HepG2 (cell line): Measurements from ENCODE around the gene ARFIP2. TPM values are rescaled to one million over a fixed set of nuclear protein-coding genes. Genes with fewer than 3 reads are reported as not detected.
"Not testable (repeated sequence)": the region's sequence is repeated elsewhere in the genome, so short reads cannot be mapped to it uniquely, and the experiment has no call there.

ENCODE experiments used
- ATAC-seq: fragments of 200-7000 bp; cut with Tn5 transposase; 3 replicates; pipeline ENCODE4 v1.9.1; 2020; ENCODE audit warnings: mild to moderate bottlenecking, moderate library complexity
- BruUV-seq: library from RNA; stranded (reverse); fragments of 400-500 nt; replicated peaks from 2 replicates; lab custom pipeline; 2021; lab: Mats Ljungman, UMichigan
- CTCF ChIA-PET: fragments of 300-600 bp; formaldehyde crosslinking; extraction: SDS; loops from one replicate; lab custom pipeline; 2021; ENCODE audit warnings: low total read pairs, inconsistent platforms, low intra/inter-chr PET ratio; lab: Yijun Ruan, JAX
- POLR2A ChIA-PET: fragments of 350-600 bp; sonication (Branson Sonifier 250); formaldehyde crosslinking; loops from one replicate; lab custom pipeline; 2020; ENCODE audit warnings: antibody characterized with exemption, inconsistent platforms; lab: Yijun Ruan, JAX
- DNase-seq: peaks from one replicate; pipeline ENCODE4 v3.0.0-alpha.2; 2015; ENCODE audit warnings: low spot score
- FAIRE-seq: peaks from 3 replicates; lab custom pipeline; 2011; peaks lifted over from hg19 to GRCh38; lab: Jason Lieb, UNC
- H2AFZ ChIP-seq: one replicate; pipeline ENCODE4 v1.6.1; 2011; ENCODE audit warnings: low read length, inconsistent platforms
- H3K27ac ChIP-seq: fragments of 300-600 bp; 3 replicates; pipeline ENCODE4 v1.8.0; 2011; ENCODE audit warnings: mixed run types, mild to moderate bottlenecking, mixed read lengths, low read length, inconsistent platforms; ENCODE audit not compliant: insufficient read depth; ENCODE audit errors: extremely low read length
- H3K27me3 ChIP-seq, 2 experiments: fragments of 200-600 bp in 1 of 2; 2 replicates in 1 of 2; 3 replicates in 1 of 2; pipeline versions ENCODE4 v1.6.0 to v1.8.0; 2011; ENCODE audit warnings: low read length in 2 of 2, mild to moderate bottlenecking in 2 of 2, moderate library complexity in 2 of 2, inconsistent platforms in 1 of 2; ENCODE audit not compliant: insufficient read depth in 2 of 2, control insufficient read depth in 1 of 2
- H3K36me3 ChIP-seq, 2 experiments: fragments of 200-600 bp in 1 of 2; replicated peaks in 1 of 2; 2 replicates in 1 of 2; 3 replicates in 1 of 2; pipeline versions ENCODE4 v1.5.1 to v1.8.0; 2011; ENCODE audit warnings: low read length in 2 of 2, inconsistent platforms in 1 of 2; ENCODE audit not compliant: insufficient read depth in 2 of 2, control insufficient read depth in 1 of 2
- H3K4me1 ChIP-seq: 2 replicates; pipeline ENCODE4 v1.5.1; 2012; ENCODE audit warnings: low read length, inconsistent platforms; ENCODE audit not compliant: insufficient read depth
- H3K4me2 ChIP-seq: 2 replicates; pipeline ENCODE4 v1.6.0; 2011; ENCODE audit warnings: low read depth, low read length, inconsistent platforms
- H3K4me3 ChIP-seq, 3 experiments: fragments of 200-600 bp in 1 of 3; sonication (generic), shearing (Covaris generic) in 1 of 3; replicated peaks in 1 of 3; 2 replicates each; pipeline ENCODE4 v1.5.1; 2011 to 2016; ENCODE audit warnings: low read length in 3 of 3, inconsistent platforms in 2 of 3, low read depth in 2 of 3, mild to moderate bottlenecking in 2 of 3, control low read depth in 1 of 3, mixed read lengths in 1 of 3; ENCODE audit not compliant: insufficient read depth in 1 of 3
- H3K79me2 ChIP-seq: one replicate; pipeline ENCODE4 v1.6.1; 2011; ENCODE audit warnings: low read length, inconsistent platforms; ENCODE audit not compliant: insufficient read depth
- H3K9ac ChIP-seq: 2 replicates; pipeline ENCODE4 v1.6.0; 2011; ENCODE audit warnings: mild to moderate bottlenecking, low read depth, low read length, inconsistent platforms; ENCODE audit not compliant: insufficient read depth
- H3K9me3 ChIP-seq: 2 replicates; pipeline ENCODE4 v1.5.1; 2012; ENCODE audit warnings: mild to moderate bottlenecking, low read length
- H4K20me1 ChIP-seq: 2 replicates; pipeline ENCODE4 v1.6.0; 2011; ENCODE audit warnings: inconsistent platforms, mild to moderate bottlenecking, low read length, moderate library complexity; ENCODE audit not compliant: insufficient read depth
- FOXO1 ChIP-seq: sonication (generic); formaldehyde crosslinking; IDR thresholded peaks from 2 replicates; pipeline ENCODE4 v1.4.0; 2020; ENCODE audit warnings: missing genetic modification reagents
- GATAD1 ChIP-seq: IDR thresholded peaks from 2 replicates; pipeline ENCODE4 v1.6.1; 2016; ENCODE audit warnings: missing genetic modification reagents, missing compliant biosample characterization
- HMG20B ChIP-seq: conservative IDR thresholded peaks from 2 replicates; pipeline ENCODE4 v1.6.1; 2016; ENCODE audit warnings: missing genetic modification reagents, missing compliant biosample characterization
- KDM5A ChIP-seq: fragments of 200-600 bp; sonication (generic); IDR thresholded peaks from 2 replicates; pipeline ENCODE4 v1.7.0; 2018; ENCODE audit warnings: antibody characterized with exemption, mild to moderate bottlenecking, low read length, borderline replicate concordance
- KLF15 ChIP-seq: sonication (generic); formaldehyde crosslinking; IDR thresholded peaks from 2 replicates; pipeline ENCODE4 v1.8.1; 2023; ENCODE audit warnings: borderline replicate concordance, mild to moderate bottlenecking, inconsistent platforms, missing genetic modification reagents, mixed read lengths
- KLF9 ChIP-seq: IDR thresholded peaks from 2 replicates; pipeline ENCODE4 v1.6.1; 2016; ENCODE audit warnings: low read depth
- WGBS: methylation state at CpG from one replicate; pipeline ENCODE4 v1.1.6; 2017; ENCODE audit warnings: low lambda C conversion rate; 5-methylcytosine and 5-hydroxymethylcytosine counted together
- in situ Hi-C: cut with HindIII; loops from 2 replicates; pipeline ENCODE4 v1.10.0; 2017; ENCODE audit warnings: low pct_unique_long_range_greater_than_20kb; ENCODE audit not compliant: extremely low pct_ligation_motif_present
- intact Hi-C: fragments of 100-400 bp; cut with micrococcal nuclease; formaldehyde crosslinking; loops from one replicate; pipeline ENCODE4 v1.10.0; 2022; ENCODE audit not compliant: unreplicated experiment
- polyA plus RNA-seq, 8 experiments: library from polyadenylated mRNA; depleted of rRNA in 3 of 8; stranded (reverse) in 7 of 8; unstranded in 1 of 8; fragments of >200 nt; fragmentation: Illumina TruSeq in 4 of 8; extraction: Trizol in 4 of 8; gene quantifications; 2 replicates each; pipeline versions ENCODE4 v1.2.1 to v1.2.3, GENCODE V29; 2011 to 2016; ENCODE audit warnings: low read depth in 4 of 8, missing spikeins in 1 of 8, mixed read lengths in 1 of 8; ENCODE audit not compliant: insufficient read depth in 1 of 8
- total RNA-seq, 5 experiments: library from RNA; depleted of rRNA; stranded (reverse); fragments of >200 nt; fragmentation: Illumina TruSeq; extraction: Trizol; gene quantifications; 2 replicates each; pipeline ENCODE4 v1.2.3, GENCODE V29; 2016; ENCODE audit warnings: low read depth in 1 of 5
- TF ChIP-seq, protein P1 (sequence below): sonication (generic); formaldehyde crosslinking; IDR thresholded peaks from 2 replicates; pipeline ENCODE4 v1.4.0; 2020; ENCODE audit warnings: missing genetic modification reagents
- TF ChIP-seq, protein P2 (sequence below): sonication (generic); formaldehyde crosslinking; IDR thresholded peaks from 2 replicates; pipeline ENCODE4 v1.4.0; 2020; ENCODE audit warnings: missing genetic modification reagents, borderline replicate concordance

ARFIP2 gene
- total and polyA plus RNA-seq, 2 of the 13 experiments (the other 11 are each of a cell fraction or from before 2014, with no cell fraction given), result 56.6 to 60.2 TPM

DNA sequence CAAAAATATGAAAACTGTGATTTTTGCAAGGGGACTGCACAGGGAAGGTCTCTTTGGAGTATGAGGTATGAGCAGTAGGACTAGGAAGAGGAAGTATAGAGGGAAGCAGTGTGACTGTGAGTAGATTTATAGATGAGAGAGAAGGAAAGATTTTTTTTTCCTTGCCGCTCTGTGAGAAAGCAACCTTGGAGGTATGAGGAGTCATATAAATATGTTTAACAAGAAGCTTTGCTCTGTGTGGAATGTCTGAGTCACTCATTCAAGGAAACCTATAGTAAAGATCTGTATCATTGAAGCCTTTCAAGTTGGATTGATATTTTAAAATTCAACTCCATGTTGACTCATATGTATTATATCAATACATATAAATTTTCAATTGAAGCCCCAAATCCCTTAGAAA is 42.1 kb upstream of the ARFIP2 start:
- BruUV-seq, result no TSS peak

DNA sequence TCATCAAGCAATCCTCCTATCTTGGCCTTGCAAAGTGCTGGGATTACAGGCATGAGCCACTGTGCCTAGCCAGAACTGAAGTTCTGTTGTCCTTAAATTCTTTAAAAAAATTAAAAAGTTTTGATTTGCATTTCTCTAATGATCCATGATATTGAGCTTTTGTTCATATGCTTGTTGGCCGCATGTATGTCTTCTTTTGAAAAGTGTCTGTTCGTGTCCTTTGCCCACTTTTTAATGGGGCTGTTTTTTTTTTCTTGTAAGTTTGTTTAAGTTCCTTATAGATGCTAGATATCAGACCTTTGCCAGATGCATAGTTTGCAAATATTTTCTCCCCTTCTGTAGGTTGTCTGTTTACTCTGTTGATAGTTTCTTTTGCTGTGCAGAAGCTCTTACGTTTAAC is 40.8 kb upstream of the ARFIP2 start:
- ATAC-seq, intact Hi-C loops, H3K4me3 ChIP-seq, BruUV-seq, H3K36me3 ChIP-seq, FAIRE-seq, H2AFZ ChIP-seq, H3K27me3 ChIP-seq, H3K9ac ChIP-seq, POLR2A ChIA-PET, H3K27ac ChIP-seq, CTCF ChIA-PET, H3K9me3 ChIP-seq, DNase-seq, H3K79me2 ChIP-seq, H4K20me1 ChIP-seq, H3K4me2 ChIP-seq, H3K4me1 ChIP-seq, in situ Hi-C loops: not testable (repeated sequence)
- WGBS, result 93% methylated on average over 3 of the region's 3 CpGs

More for the DNA sequence above, 42.1 kb upstream of the ARFIP2 start:
- in situ Hi-C loops, result no loop called here
- Histone ChIP-seq H3K27me3 (no peaks in the 10 kb centered on the region), H2AFZ (no peak overlapping the region), H3K9ac (no peak overlapping the region), H4K20me1 (no peaks in the 10 kb centered on the region), H3K4me2 (no peak overlapping the region), H3K4me1 (no peaks in the 10 kb centered on the region), H3K4me3 (no peak overlapping the region), H3K9me3 (no peaks in the 10 kb centered on the region), H3K36me3 (peaks cover 2 to 4% of the 10 kb centered on the region in 2 experiments; a peak in 3 of 5 replicates), H3K79me2 (no peaks in the 10 kb centered on the region), H3K27ac (no peak overlapping the region)
- TF ChIP-seq HMG20B (CRISPR knock-in tag), result no peak
- TF ChIP-seq, protein P1, sequence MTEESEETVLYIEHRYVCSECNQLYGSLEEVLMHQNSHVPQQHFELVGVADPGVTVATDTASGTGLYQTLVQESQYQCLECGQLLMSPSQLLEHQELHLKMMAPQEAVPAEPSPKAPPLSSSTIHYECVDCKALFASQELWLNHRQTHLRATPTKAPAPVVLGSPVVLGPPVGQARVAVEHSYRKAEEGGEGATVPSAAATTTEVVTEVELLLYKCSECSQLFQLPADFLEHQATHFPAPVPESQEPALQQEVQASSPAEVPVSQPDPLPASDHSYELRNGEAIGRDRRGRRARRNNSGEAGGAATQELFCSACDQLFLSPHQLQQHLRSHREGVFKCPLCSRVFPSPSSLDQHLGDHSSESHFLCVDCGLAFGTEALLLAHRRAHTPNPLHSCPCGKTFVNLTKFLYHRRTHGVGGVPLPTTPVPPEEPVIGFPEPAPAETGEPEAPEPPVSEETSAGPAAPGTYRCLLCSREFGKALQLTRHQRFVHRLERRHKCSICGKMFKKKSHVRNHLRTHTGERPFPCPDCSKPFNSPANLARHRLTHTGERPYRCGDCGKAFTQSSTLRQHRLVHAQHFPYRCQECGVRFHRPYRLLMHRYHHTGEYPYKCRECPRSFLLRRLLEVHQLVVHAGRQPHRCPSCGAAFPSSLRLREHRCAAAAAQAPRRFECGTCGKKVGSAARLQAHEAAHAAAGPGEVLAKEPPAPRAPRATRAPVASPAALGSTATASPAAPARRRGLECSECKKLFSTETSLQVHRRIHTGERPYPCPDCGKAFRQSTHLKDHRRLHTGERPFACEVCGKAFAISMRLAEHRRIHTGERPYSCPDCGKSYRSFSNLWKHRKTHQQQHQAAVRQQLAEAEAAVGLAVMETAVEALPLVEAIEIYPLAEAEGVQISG, result no peak
- TF ChIP-seq KDM5A, result no peak
- TF ChIP-seq GATAD1 (CRISPR knock-in tag), result no peak
- no peak for TF ChIP-seq FOXO1
- TF ChIP-seq KLF9 (CRISPR knock-in tag), result no peak
- TF ChIP-seq KLF15 (CRISPR knock-in tag), result no peak
- TF ChIP-seq, protein P2, sequence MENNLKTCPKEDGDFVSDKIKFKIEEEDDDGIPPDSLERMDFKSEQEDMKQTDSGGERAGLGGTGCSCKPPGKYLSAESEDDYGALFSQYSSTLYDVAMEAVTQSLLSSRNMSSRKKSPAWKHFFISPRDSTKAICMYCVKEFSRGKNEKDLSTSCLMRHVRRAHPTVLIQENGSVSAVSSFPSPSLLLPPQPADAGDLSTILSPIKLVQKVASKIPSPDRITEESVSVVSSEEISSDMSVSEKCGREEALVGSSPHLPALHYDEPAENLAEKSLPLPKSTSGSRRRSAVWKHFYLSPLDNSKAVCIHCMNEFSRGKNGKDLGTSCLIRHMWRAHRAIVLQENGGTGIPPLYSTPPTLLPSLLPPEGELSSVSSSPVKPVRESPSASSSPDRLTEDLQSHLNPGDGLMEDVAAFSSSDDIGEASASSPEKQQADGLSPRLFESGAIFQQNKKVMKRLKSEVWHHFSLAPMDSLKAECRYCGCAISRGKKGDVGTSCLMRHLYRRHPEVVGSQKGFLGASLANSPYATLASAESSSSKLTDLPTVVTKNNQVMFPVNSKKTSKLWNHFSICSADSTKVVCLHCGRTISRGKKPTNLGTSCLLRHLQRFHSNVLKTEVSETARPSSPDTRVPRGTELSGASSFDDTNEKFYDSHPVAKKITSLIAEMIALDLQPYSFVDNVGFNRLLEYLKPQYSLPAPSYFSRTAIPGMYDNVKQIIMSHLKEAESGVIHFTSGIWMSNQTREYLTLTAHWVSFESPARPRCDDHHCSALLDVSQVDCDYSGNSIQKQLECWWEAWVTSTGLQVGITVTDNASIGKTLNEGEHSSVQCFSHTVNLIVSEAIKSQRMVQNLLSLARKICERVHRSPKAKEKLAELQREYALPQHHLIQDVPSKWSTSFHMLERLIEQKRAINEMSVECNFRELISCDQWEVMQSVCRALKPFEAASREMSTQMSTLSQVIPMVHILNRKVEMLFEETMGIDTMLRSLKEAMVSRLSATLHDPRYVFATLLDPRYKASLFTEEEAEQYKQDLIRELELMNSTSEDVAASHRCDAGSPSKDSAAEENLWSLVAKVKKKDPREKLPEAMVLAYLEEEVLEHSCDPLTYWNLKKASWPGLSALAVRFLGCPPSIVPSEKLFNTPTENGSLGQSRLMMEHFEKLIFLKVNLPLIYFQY (CRISPR knock-in tag), result no peak
- CTCF ChIA-PET, result no interaction called here
- POLR2A ChIA-PET, result no interaction called here
- ATAC-seq (no peak), FAIRE-seq (no peak), DNase-seq (no peak)
- 6% methylated on average over 1 of the region's 1 CpG for WGBS
- intact Hi-C loops, result no loop called here
